CD4-positive, alpha-beta T cell (primary cell): ENCODE measurements around the gene HIRIP3. TPM values are rescaled to one million over a fixed set of nuclear protein-coding genes. Genes with fewer than 3 reads are reported as not detected.
"Not testable (repeated sequence)": the region's sequence is repeated elsewhere in the genome, so short reads cannot be mapped to it uniquely, and the experiment has no call there.

Experiments
- ATAC-seq: fragments of 200-7000 bp; cut with Tn5 transposase; one replicate; pipeline ENCODE4 v1.10.0; 2022; ENCODE audit warnings: mild to moderate bottlenecking; ENCODE audit not compliant: poor library complexity
- CTCF ChIA-PET: fragments of 350-600 bp; sonication (Branson Sonifier 250); formaldehyde crosslinking; loops from one replicate; lab custom pipeline; 2021; ENCODE audit warnings: antibody characterized with exemption, inconsistent platforms; lab: Charles Lee
- POLR2A ChIA-PET: fragments of 350-600 bp; sonication (Branson Sonifier 250); formaldehyde crosslinking; loops from one replicate; lab custom pipeline; 2021; ENCODE audit warnings: antibody characterized with exemption, inconsistent platforms; lab: Charles Lee
- DNase-seq, 14 experiments: peaks; one replicate each; pipeline ENCODE4 v3.0.0-alpha.2; 2013 to 2020; ENCODE audit warnings: mixed read lengths in 2 of 14
- H3K27ac ChIP-seq, 2 donors: one replicate each; pipeline versions ENCODE4 v1.5.1 to v1.7.0; 2013; ENCODE audit warnings: low read length in 2 of 2, low read depth in 1 of 2, mild to moderate bottlenecking in 1 of 2
- H3K27me3 ChIP-seq, 2 experiments: 1 replicate in 1 of 2; 2 replicates in 1 of 2; pipeline versions ENCODE4 v1.6.1 to v1.7.0; 2013; ENCODE audit warnings: low read length in 2 of 2, control low read depth in 1 of 2, mild to moderate bottlenecking in 1 of 2, moderate library complexity in 1 of 2; ENCODE audit not compliant: insufficient read depth in 2 of 2, control insufficient read depth in 1 of 2
- H3K36me3 ChIP-seq: one replicate; pipeline ENCODE4 v1.6.1; 2013; ENCODE audit warnings: low read length, control low read depth; ENCODE audit not compliant: insufficient read depth
- H3K4me1 ChIP-seq: one replicate; pipeline ENCODE4 v1.6.1; 2013; ENCODE audit warnings: low read length, control low read depth; ENCODE audit not compliant: insufficient read depth
- H3K4me3 ChIP-seq: one replicate; pipeline ENCODE4 v1.5.1; 2013; ENCODE audit warnings: mild to moderate bottlenecking, low read length, moderate library complexity
- H3K9me3 ChIP-seq, 2 experiments: 1 replicate in 1 of 2; 2 replicates in 1 of 2; pipeline versions ENCODE4 v1.6.1 to v1.7.0; 2013; ENCODE audit warnings: low read length in 2 of 2, mild to moderate bottlenecking in 2 of 2, control low read depth in 1 of 2, moderate library complexity in 1 of 2; ENCODE audit not compliant: control insufficient read depth in 1 of 2, insufficient read depth in 1 of 2
- H3K27ac Mint-ChIP-seq: one replicate; pipeline ENCODE4 v1.8.0; 2020; ENCODE audit warnings: mixed read lengths
- H3K27me3 Mint-ChIP-seq: one replicate; pipeline ENCODE4 v1.8.0; 2021; ENCODE audit warnings: mixed read lengths
- H3K36me3 Mint-ChIP-seq: one replicate; pipeline ENCODE4 v1.8.0; 2021; ENCODE audit warnings: low read depth, mixed read lengths
- H3K4me1 Mint-ChIP-seq: one replicate; pipeline ENCODE4 v1.8.0; 2021; ENCODE audit warnings: low read depth, mixed read lengths
- H3K4me3 Mint-ChIP-seq: one replicate; pipeline ENCODE4 v1.8.0; 2020; ENCODE audit warnings: mild to moderate bottlenecking, mixed read lengths
- H3K9me3 Mint-ChIP-seq: one replicate; pipeline ENCODE4 v1.8.0; 2020; ENCODE audit warnings: mixed read lengths
- intact Hi-C, 2 experiments: fragments of 100-400 bp; cut with DNase I in 1 of 2; cut with micrococcal nuclease in 1 of 2; formaldehyde crosslinking; loops; one replicate each; pipeline versions ENCODE4 v1.15.1 to v1.9.0; 2023 to 2025; cut with DNase I, micrococcal nuclease
- polyA plus RNA-seq, 2 donors: library from polyadenylated mRNA; unstranded; fragments of 120-200 nt; gene quantifications; one replicate each; pipeline ENCODE4 v1.2.1, GENCODE V29; 2013
- total RNA-seq, 174 experiments: library from RNA in 2 of 174; stranded (reverse) in 2 of 174; gene quantifications; one replicate each; pipeline ENCODE4 v1.2.3 and lab custom pipeline; 2021 to 2026
- TF ChIP-seq, protein P1 (sequence below): fragments of 200-600 bp; IDR thresholded peaks from one replicate; pipeline ENCODE4 v1.8.0; 2022; ENCODE audit warnings: antibody characterized with exemption, mild to moderate bottlenecking

Gene HIRIP3
- total RNA-seq (10 to 100 TPM in 1 of 2 experiments, 1 to 10 TPM in 1; 8.5 to 11.8 TPM), total RNA-seq (lab: John Stamatoyannopoulos, UW) (5.1 to 57.9 (median 18.4) reads per million in 172 experiments)
- polyA plus RNA-seq (2013, experiment 1 of 2) = 16.0 TPM
- 18.3 TPM for polyA plus RNA-seq (2013, experiment 2 of 2)

- Mint-ChIP-seq H3K9me3 (no peaks in the 10 kb centered on the region), H3K4me1 (peaks cover 33% of the 10 kb centered on the region), H3K27me3 (no peaks in the 10 kb centered on the region), H3K27ac (peak within 1 kb of the TSS; percentile 99), H3K36me3 (peaks cover 65% of the 10 kb centered on the region), H3K4me3 (peak within 1 kb of the TSS; percentile 98)
- Histone ChIP-seq H3K4me3 (peak within 1 kb of the TSS; percentile 83), H3K9me3 (no peaks in the 10 kb centered on the region), H3K27me3 (no peaks in the 10 kb centered on the region), H3K36me3 (peaks cover 44% of the 10 kb centered on the region), H3K4me1 (peaks cover 30% of the 10 kb centered on the region), H3K27ac (peak within 1 kb of the TSS; percentile 98)
- ATAC-seq = peak; percentile 61
- peak; percentile 74 to 92 (median 81) for DNase-seq
- ChIA-PET CTCF (interaction anchor here (0.8 to 2.1 kb wide), 2 partner anchors 10 to 295 kb away, joined by 3 to 7 read pairs; no protein-coding TSS in a partner anchor), POLR2A (interaction anchor here (0.8 to 2.6 kb wide), 11 partner anchors 9 to 329 kb away, joined by 3 to 18 read pairs (median 4); partner anchors contain the start of genes ALDOA, CORO1A, KCTD13 and SEZ6L2)
- intact Hi-C loops = loop anchor here (1.0 to 10.0 kb wide), 10 partner anchors 22 to 1171 kb away; partner anchors contain the start of genes ATXN2L (in 1 of the 2), CDIPT (in 1 of the 2), FBXL19 (in 1 of the 2) and KCTD13 (in 1 of the 2)
- TF ChIP-seq, protein P1, sequence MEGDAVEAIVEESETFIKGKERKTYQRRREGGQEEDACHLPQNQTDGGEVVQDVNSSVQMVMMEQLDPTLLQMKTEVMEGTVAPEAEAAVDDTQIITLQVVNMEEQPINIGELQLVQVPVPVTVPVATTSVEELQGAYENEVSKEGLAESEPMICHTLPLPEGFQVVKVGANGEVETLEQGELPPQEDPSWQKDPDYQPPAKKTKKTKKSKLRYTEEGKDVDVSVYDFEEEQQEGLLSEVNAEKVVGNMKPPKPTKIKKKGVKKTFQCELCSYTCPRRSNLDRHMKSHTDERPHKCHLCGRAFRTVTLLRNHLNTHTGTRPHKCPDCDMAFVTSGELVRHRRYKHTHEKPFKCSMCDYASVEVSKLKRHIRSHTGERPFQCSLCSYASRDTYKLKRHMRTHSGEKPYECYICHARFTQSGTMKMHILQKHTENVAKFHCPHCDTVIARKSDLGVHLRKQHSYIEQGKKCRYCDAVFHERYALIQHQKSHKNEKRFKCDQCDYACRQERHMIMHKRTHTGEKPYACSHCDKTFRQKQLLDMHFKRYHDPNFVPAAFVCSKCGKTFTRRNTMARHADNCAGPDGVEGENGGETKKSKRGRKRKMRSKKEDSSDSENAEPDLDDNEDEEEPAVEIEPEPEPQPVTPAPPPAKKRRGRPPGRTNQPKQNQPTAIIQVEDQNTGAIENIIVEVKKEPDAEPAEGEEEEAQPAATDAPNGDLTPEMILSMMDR = no peak
Measured at GRCh38 chr16:29995324-29995910, at the start of gene HIRIP3. Gene HIRIP3, minus strand, starts transcription at chr16:29995617. Its CDS starts 12 bp downstream, at chr16:29995605.

- CTCF ChIA-PET = interaction anchor here (2.4 kb wide), 1 partner anchor 13 kb away, joined by 10 read pairs; no protein-coding TSS in a partner anchor
- Mint-ChIP-seq H3K27ac (no peak overlapping the region), H3K4me3 (no peak overlapping the region), H3K27me3 (peaks cover 4% of the 10 kb centered on the region), H3K36me3 (no peaks in the 10 kb centered on the region), H3K9me3 (no peaks in the 10 kb centered on the region), H3K4me1 (no peaks in the 10 kb centered on the region)
- no peaks in the 10 kb centered on the region for H3K27me3 ChIP-seq
- intact Hi-C loops = loop anchor here in 1 of 2 experiments (10.0 kb wide), 1 partner anchor 593 kb away; no protein-coding TSS in a partner anchor
- no peak overlapping the region for H3K27ac ChIP-seq
- DNase-seq (peak in 3 of 14 experiments; percentile 45 to 53 (median 45)), ATAC-seq (no peak)
- no peaks in the 10 kb centered on the region for H3K36me3 ChIP-seq
- no peak overlapping the region for H3K4me3 ChIP-seq
- no peaks in the 10 kb centered on the region for H3K4me1 ChIP-seq
- TF ChIP-seq, protein P1 = peak; percentile 53
- H3K9me3 ChIP-seq = no peaks in the 10 kb centered on the region
- POLR2A ChIA-PET = no interaction called here
Measured at GRCh38 chr16:30041841-30042240, 46.4 kb upstream of the HIRIP3 start.

DNA sequence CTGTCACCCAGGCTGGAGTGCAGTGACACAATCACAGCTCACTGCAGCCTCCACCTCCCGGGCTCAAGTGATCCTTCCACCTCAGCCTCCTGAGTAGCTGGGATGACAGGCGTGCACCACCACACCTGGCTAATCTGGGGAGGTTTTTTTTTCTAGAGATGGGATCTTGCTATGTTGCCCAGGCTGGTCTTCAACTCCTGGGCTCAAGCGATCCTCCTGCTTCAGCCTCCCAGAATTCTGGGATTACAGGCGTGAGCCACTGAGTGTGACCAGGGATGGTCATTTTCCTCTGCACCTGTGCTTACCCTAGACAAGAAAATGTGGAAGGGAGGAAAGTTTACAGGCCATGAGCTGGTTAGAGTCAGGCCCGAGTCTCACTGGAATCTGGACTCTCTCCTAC lies 45.3 kb upstream of the HIRIP3 start:
- not testable (repeated sequence) for H3K4me3 Mint-ChIP-seq

More for the DNA sequence above, 45.3 kb upstream of the HIRIP3 start:
- H3K27ac ChIP-seq, H3K4me3 ChIP-seq, DNase-seq, H3K9me3 ChIP-seq, ATAC-seq, H3K27ac Mint-ChIP-seq, H3K9me3 Mint-ChIP-seq, H3K4me1 ChIP-seq, H3K4me1 Mint-ChIP-seq, CTCF ChIA-PET, H3K27me3 ChIP-seq, POLR2A ChIA-PET, H3K36me3 Mint-ChIP-seq, H3K36me3 ChIP-seq: not testable (repeated sequence)
- peaks cover 10% of the 10 kb centered on the region for H3K27me3 Mint-ChIP-seq
- intact Hi-C loops = loop anchor here in 1 of 2 experiments (10.0 kb wide), 1 partner anchor 594 kb away; no protein-coding TSS in a partner anchor
